K562 (cell line): Measurements from ENCODE around the gene LRRTM4. TPM values are rescaled to one million over a fixed set of nuclear protein-coding genes. Genes with fewer than 3 reads are reported as not detected.

Experiments used
- ATAC-seq: fragments of 200-7000 bp; cut with Tn5 transposase; 3 replicates; pipeline ENCODE4 v1.9.1; 2020; ENCODE audit warnings: moderate library complexity
- BruUV-seq: library from RNA; stranded (reverse); fragments of 400-500 nt; replicated peaks from 2 replicates; lab custom pipeline; 2021; lab: Mats Ljungman, UMichigan
- CTCF ChIA-PET: fragments of 300-600 bp; formaldehyde crosslinking; extraction: SDS; loops from one replicate; lab custom pipeline; 2021; ENCODE audit warnings: low intra/inter-chr PET ratio; lab: Yijun Ruan, JAX
- POLR2A ChIA-PET: fragments of 300-600, 350-650 bp; sonication (Branson Sonifier 250); formaldehyde crosslinking; extraction: SDS; loops from one replicate; lab custom pipeline; 2021; ENCODE audit warnings: antibody characterized with exemption, inconsistent platforms; lab: Yijun Ruan, JAX
- DNase-seq, 4 experiments: peaks; one replicate each; pipeline versions ENCODE4 v3.0.0 to v3.0.0-alpha.2; 2011 to 2018; ENCODE audit warnings: low spot score in 3 of 4, mixed read lengths in 3 of 4; ENCODE audit errors: extremely low read depth in 1 of 4
- FAIRE-seq: peaks from 2 replicates; lab custom pipeline; 2011; peaks lifted over from hg19 to GRCh38; lab: Jason Lieb, UNC
- H2AFZ ChIP-seq: 2 replicates; pipeline ENCODE4 v1.6.0; 2011; ENCODE audit warnings: low read depth, low read length, control low read depth, inconsistent platforms
- H3K27ac ChIP-seq: fragments of 200-600 bp; 3 replicates; pipeline ENCODE4 v1.8.0; 2011; ENCODE audit warnings: low read depth, mild to moderate bottlenecking, control low read depth, inconsistent platforms, low read length, moderate library complexity, mixed read lengths; ENCODE audit errors: extremely low read depth
- H3K27me3 ChIP-seq, 2 experiments: fragments of 300-600 bp in 1 of 2; 2 replicates in 1 of 2; 3 replicates in 1 of 2; pipeline versions ENCODE4 v1.6.0 to v1.8.0; 2011; ENCODE audit warnings: inconsistent platforms in 2 of 2, low read length in 2 of 2, mild to moderate bottlenecking in 1 of 2, mixed read lengths in 1 of 2, moderate library complexity in 1 of 2; ENCODE audit not compliant: control insufficient read depth in 2 of 2, insufficient read depth in 2 of 2
- H3K36me3 ChIP-seq: fragments of 300-600 bp; 3 replicates; pipeline ENCODE4 v1.8.0; 2011; ENCODE audit warnings: mild to moderate bottlenecking, low read length, inconsistent platforms; ENCODE audit not compliant: control insufficient read depth, insufficient read depth
- H3K4me1 ChIP-seq, 2 experiments: fragments of 200-600 bp in 1 of 2; replicated peaks in 1 of 2; 2 replicates in 1 of 2; 3 replicates in 1 of 2; pipeline versions ENCODE4 v1.5.1 to v1.8.0; 2011; ENCODE audit warnings: inconsistent platforms in 2 of 2, low read length in 2 of 2, mild to moderate bottlenecking in 1 of 2, mixed read lengths in 1 of 2, moderate library complexity in 1 of 2; ENCODE audit not compliant: control insufficient read depth in 2 of 2, insufficient read depth in 2 of 2
- H3K4me2 ChIP-seq: 2 replicates; pipeline ENCODE4 v1.6.1; 2011; ENCODE audit warnings: low read length, control low read depth, inconsistent platforms, mixed read lengths; ENCODE audit not compliant: insufficient read depth
- H3K4me3 ChIP-seq: fragments of 200-600 bp; sonication (generic), shearing (Covaris generic); 2 replicates; pipeline ENCODE4 v1.5.1; 2016; ENCODE audit warnings: control low read depth, inconsistent platforms
- H3K79me2 ChIP-seq: fragments of 200-600 bp; 3 replicates; pipeline ENCODE4 v1.8.0; 2011; ENCODE audit warnings: low read length, inconsistent platforms; ENCODE audit not compliant: control insufficient read depth, insufficient read depth
- H3K9ac ChIP-seq, 2 experiments: 2 replicates each; pipeline versions ENCODE4 v1.6.0 to v1.6.1; 2011; ENCODE audit warnings: low read depth in 2 of 2, low read length in 2 of 2, control low read depth in 1 of 2, inconsistent platforms in 1 of 2, mild to moderate bottlenecking in 1 of 2, mixed read lengths in 1 of 2; ENCODE audit not compliant: insufficient read depth in 1 of 2
- H3K9me1 ChIP-seq: one replicate; pipeline ENCODE4 v1.6.0; 2011; ENCODE audit warnings: inconsistent platforms, mild to moderate bottlenecking, low read length, moderate library complexity; ENCODE audit not compliant: control insufficient read depth, insufficient read depth
- H3K9me3 ChIP-seq: replicated peaks from 2 replicates; pipeline ENCODE4 v1.5.1; 2011; ENCODE audit warnings: low read depth, low read length, inconsistent platforms; ENCODE audit not compliant: control insufficient read depth, insufficient read depth
- H4K20me1 ChIP-seq: replicated peaks from 2 replicates; pipeline ENCODE4 v1.6.1; 2011; ENCODE audit warnings: low read length, inconsistent platforms, mixed read lengths; ENCODE audit not compliant: control insufficient read depth, insufficient read depth
- ATF7 ChIP-seq: fragments of 450-650 bp; IDR thresholded peaks from 2 replicates; pipeline ENCODE4 v1.7.1; 2014; ENCODE audit warnings: mild to moderate bottlenecking, moderate library complexity
- CREB1 ChIP-seq, 2 experiments: sonication (generic) in 1 of 2; formaldehyde crosslinking in 1 of 2; IDR thresholded peaks; 2 replicates each; pipeline versions ENCODE4 v1.6.1 to v1.8.0; 2012 to 2022; ENCODE audit warnings: inconsistent platforms in 1 of 2, mild to moderate bottlenecking in 1 of 2, missing genetic modification reagents in 1 of 2, moderate library complexity in 1 of 2
- FOXM1 ChIP-seq, 2 experiments: fragments of 450-650 bp in 1 of 2; sonication (generic) in 1 of 2; formaldehyde crosslinking in 1 of 2; IDR thresholded peaks; 2 replicates each; pipeline versions ENCODE4 v1.6.1 to v1.9.0; 2017 to 2022; ENCODE audit warnings: low read depth in 2 of 2, mild to moderate bottlenecking in 2 of 2, missing genetic modification reagents in 1 of 2, moderate library complexity in 1 of 2
- HDAC2 ChIP-seq: fragments of 450-650 bp; IDR thresholded peaks from 2 replicates; pipeline ENCODE4 v1.6.1; 2016; ENCODE audit warnings: mild to moderate bottlenecking
- NUFIP1 ChIP-seq: fragments of 450-650 bp; IDR thresholded peaks from 2 replicates; pipeline ENCODE4 v1.6.1; 2018; ENCODE audit not compliant: partially characterized antibody
- PCBP1 ChIP-seq: fragments of 200-400 bp; formaldehyde crosslinking; IDR thresholded peaks from 2 replicates; pipeline ENCODE4 v1.6.1; 2018; ENCODE audit warnings: mild to moderate bottlenecking, low read depth, low read length; ENCODE audit not compliant: poor library complexity, severe bottlenecking
- PML ChIP-seq: IDR thresholded peaks from 2 replicates; pipeline ENCODE4 v1.6.1; 2012; ENCODE audit warnings: low read length, inconsistent platforms
- SNIP1 ChIP-seq: fragments of 450-650 bp; IDR thresholded peaks from 2 replicates; pipeline ENCODE4 v1.7.1; 2017; ENCODE audit warnings: low read depth, mild to moderate bottlenecking
- ZNF23 ChIP-seq: fragments of 250-450 bp; sonication (Bioruptor Pico); IDR thresholded peaks from 2 replicates; pipeline ENCODE4 v1.4.0; 2020; ENCODE audit warnings: mild to moderate bottlenecking
- ZNF398 ChIP-seq: fragments of 250-450 bp; sonication (Bioruptor Pico); IDR thresholded peaks from 2 replicates; pipeline ENCODE4 v1.8.0; 2021; ENCODE audit warnings: moderate library complexity, mild to moderate bottlenecking, inconsistent platforms
- ZNF445 ChIP-seq: fragments of 250-450 bp; sonication (Bioruptor Pico); IDR thresholded peaks from 2 replicates; pipeline ENCODE4 v1.4.0; 2020; ENCODE audit warnings: low read depth, mild to moderate bottlenecking, moderate library complexity
- ZNF583 ChIP-seq: fragments of 250-450 bp; sonication (Bioruptor Pico); IDR thresholded peaks from 2 replicates; pipeline ENCODE4 v1.4.0; 2020
- ZNF717 ChIP-seq: fragments of 250-450 bp; sonication (Bioruptor Pico); IDR thresholded peaks from 2 replicates; pipeline ENCODE4 v1.5.0; 2021
- ZNF764 ChIP-seq: fragments of 250-450 bp; sonication (Bioruptor Pico); IDR thresholded peaks from 2 replicates; pipeline ENCODE4 v1.4.0; 2020; ENCODE audit warnings: low read depth, mild to moderate bottlenecking, moderate library complexity
- WGBS: fragments of 100-300 bp; shearing (Covaris generic); methylation state at CpG from one replicate; pipeline ENCODE4 v1.1.6; 2016; ENCODE audit warnings: low coverage, mixed read lengths; ENCODE audit not compliant: insufficient coverage; ENCODE audit errors: missing lambda C conversion rate; 5-methylcytosine and 5-hydroxymethylcytosine counted together
- in situ Hi-C: fragments of 300-500 bp; cut with MboI; formaldehyde crosslinking; loops from 4 replicates; pipeline ENCODE4 v1.15.0; 2018; ENCODE audit warnings: inconsistent platforms, mixed read lengths
- intact Hi-C: fragments of 100-400 bp; cut with micrococcal nuclease; formaldehyde crosslinking; loops from 2 replicates; pipeline ENCODE4 v1.14.2; 2022
- polyA plus RNA-seq, 8 experiments: library from polyadenylated mRNA; depleted of rRNA in 4 of 8; stranded (reverse) in 5 of 8; unstranded in 3 of 8; fragments of >200 nt; fragmentation: Nextera tagmentation in 2 of 8; fragmentation: Illumina TruSeq in 1 of 8; extraction: Ambion mirVana in 2 of 8; extraction: Trizol in 1 of 8; gene quantifications; 2 replicates each; pipeline versions ENCODE4 v1.2.1 to v1.2.3, GENCODE V29; 2011 to 2014; ENCODE audit warnings: inconsistent platforms in 1 of 8, missing spikeins in 1 of 8
- total RNA-seq, 7 experiments: library from RNA; depleted of rRNA in 6 of 7; stranded (reverse); fragments of >200 nt in 6 of 7; fragmentation: Illumina TruSeq in 2 of 7; extraction: Trizol in 2 of 7; gene quantifications; 2 replicates each; pipeline versions ENCODE4 v1.2.1 to v1.2.3, GENCODE V29; 2011 to 2021; ENCODE audit warnings: low replicate concordance in 1 of 7

LRRTM4 gene
- total and polyA plus RNA-seq, 9 of the 15 experiments (the other 6 are each of a cell fraction or from before 2014, with no cell fraction given): 0.04 TPM; not detected in 6

DNA sequence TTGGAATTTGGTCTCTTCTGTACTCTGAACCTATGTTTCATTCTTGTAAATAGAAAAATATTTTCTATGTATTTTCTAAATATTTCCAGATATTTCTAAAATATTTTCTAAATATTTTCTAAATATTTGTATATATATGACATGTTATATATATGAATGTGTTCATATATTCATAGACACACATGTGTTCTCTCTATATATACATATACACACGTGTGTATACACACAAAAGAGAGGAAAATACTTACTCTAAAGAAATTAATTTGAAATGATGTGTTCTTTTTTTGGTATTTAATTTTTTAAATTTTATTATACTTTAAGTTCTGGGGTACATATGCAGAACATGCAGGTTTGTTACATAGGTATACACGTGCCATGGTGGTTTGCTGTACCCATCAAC lies 589.6 kb downstream of the LRRTM4 start:
- H3K79me2 ChIP-seq: no peaks in the 10 kb centered on the region
- H3K27ac ChIP-seq: no peak overlapping the region
- H4K20me1 ChIP-seq: no peaks in the 10 kb centered on the region
- FAIRE-seq (no peak), ATAC-seq (no peak), DNase-seq (no peak)
- H3K9me3 ChIP-seq: 0 out of 2 replicates have a peak, but pooled peaks cover 1% of the 10 kb centered on the region
- no peaks in the 10 kb centered on the region for H3K9me1 ChIP-seq
- no peak overlapping the region for H3K4me3 ChIP-seq
- intact Hi-C loops (no loop called here), in situ Hi-C loops (no loop called here)
- no peaks in the 10 kb centered on the region for H3K36me3 ChIP-seq
- CTCF ChIA-PET: no interaction called here
- no peaks in the 10 kb centered on the region for H3K4me1 ChIP-seq
- WGBS: 0% methylated on average over 2 of the region's 2 CpGs
- H3K9ac ChIP-seq: no peak overlapping the region
- no peak overlapping the region for H3K4me2 ChIP-seq
- POLR2A ChIA-PET: no interaction called here
- TF ChIP-seq FOXM1 (IDR thresholded peaks at IDR 0.05; ENCODE audit: low read depth) (no peak), FOXM1 (CRISPR knock-in tag; IDR thresholded peaks at IDR 0.05; ENCODE audit: low read depth) (no peak), ZNF398 (CRISPR knock-in tag) (no peak), ZNF583 (no peak), CREB1 (IDR thresholded peaks at IDR 0.05) (no peak), CREB1 (CRISPR knock-in tag; IDR thresholded peaks at IDR 0.05) (no peak), PML (no peak), ZNF717 (no peak), SNIP1 (no peak), ZNF764 (CRISPR knock-in tag) (no peak), PCBP1 (no peak), ATF7 (no peak), ZNF445 (CRISPR knock-in tag) (no peak), ZNF23 (CRISPR knock-in tag) (no peak), HDAC2 (no peak), NUFIP1 (no peak)
- TF ChIP-seq, all 486 proteins: peak for 0
- H3K27me3 ChIP-seq: no peaks in the 10 kb centered on the region
- H2AFZ ChIP-seq: no peak overlapping the region
- BruUV-seq: no TSS peak
